ENCODE data around the gene ZNF626. TPM values are rescaled to one million over a fixed set of nuclear protein-coding genes. Genes with fewer than 3 reads are reported as not detected.

The ZNF626 gene
- total RNA-seq, 1 experiment from 2014 or later, result not detected

DNA sequence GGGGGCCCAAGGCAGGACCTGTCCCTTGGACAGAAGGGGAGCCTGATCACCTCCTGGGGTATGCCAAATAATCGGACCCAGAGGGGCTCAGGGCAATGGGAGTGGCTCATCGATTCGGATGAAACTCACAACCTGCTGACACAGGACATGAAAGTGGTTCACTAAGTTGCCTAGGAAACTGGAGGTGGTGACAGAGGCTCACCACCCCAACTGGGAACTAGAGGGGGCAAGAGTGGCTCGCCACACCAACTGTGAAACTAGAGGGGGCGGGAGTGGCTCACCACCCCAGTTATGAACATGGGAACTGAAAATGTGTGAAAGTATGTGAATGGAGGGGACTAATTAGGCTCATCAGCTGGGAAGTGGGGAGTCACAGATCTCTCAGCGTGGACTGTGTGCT is 49.5 kb downstream of the ZNF626 start:
- Histone ChIP-seq H3K79me2 (ENCODE audit: low read length) (no peaks in the 10 kb centered on the region), H3K27ac (ENCODE audit: low read length) (no peak overlapping the region), H3K9me2 (replicated peaks; ENCODE audit: low read length) (no peaks in the 10 kb centered on the region), H2AFZ (ENCODE audit: low read length) (no peak overlapping the region), H3K4me2 (ENCODE audit: low read length) (no peak overlapping the region), H3K4me3 (ENCODE audit: low read length) (no peak overlapping the region), H3F3A (ENCODE audit: low read length, unreplicated experiment) (no peaks in the 10 kb centered on the region), H3K9me3 (ENCODE audit: low read length) (peaks cover 17% of the 10 kb centered on the region), H3K9ac (ENCODE audit: low read length) (no peak overlapping the region), H4K20me1 (ENCODE audit: low read length) (no peaks in the 10 kb centered on the region), H3K27me3 (ENCODE audit: low read length) (no peaks in the 10 kb centered on the region), H3K36me3 (ENCODE audit: low read depth, low read length) (no peaks in the 10 kb centered on the region), H3K4me1 (ENCODE audit: insufficient read depth, low read length) (no peaks in the 10 kb centered on the region)
- no TSS peak for BruUV-seq (replicated peaks)
- no peak for TF ChIP-seq EZH2phosphoT487 (IDR thresholded peaks at IDR 0.05; ENCODE audit: borderline replicate concordance, low read length)
- ATAC-seq, result no peak
- ChIA-PET POLR2A (ENCODE audit: unreplicated experiment) (no interaction called here), CTCF (no interaction called here)
- intact Hi-C loops (cut with micrococcal nuclease), result no loop called here
- DNase-seq, result no peak

DNA sequence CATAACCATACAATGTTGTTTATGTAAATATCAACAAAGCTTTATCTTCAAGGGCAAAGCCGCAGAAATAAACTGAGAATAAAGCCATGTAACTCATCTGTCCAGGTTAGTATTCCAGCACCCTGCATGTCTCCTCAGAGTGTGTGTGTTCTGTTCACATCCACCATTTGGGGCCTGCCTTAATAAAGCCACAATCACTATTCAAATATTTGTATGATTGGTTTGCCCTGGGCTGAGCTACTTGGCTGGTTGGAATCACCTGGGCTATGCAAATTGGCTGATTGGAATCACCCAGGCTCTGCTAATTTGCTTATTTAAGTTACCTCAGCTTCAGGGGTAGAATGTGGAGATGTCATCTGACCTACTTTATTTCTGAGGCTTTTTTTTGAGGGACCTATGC is 53.4 kb downstream of the ZNF626 start:
- peaks cover 31% of the 10 kb centered on the region for H3K9me3 ChIP-seq (ENCODE audit: low read length)
- BruUV-seq (replicated peaks), result no TSS peak
- no peaks in the 10 kb centered on the region for H3K79me2 ChIP-seq (ENCODE audit: low read length)
- H3K27me3 ChIP-seq (ENCODE audit: low read length), result no peaks in the 10 kb centered on the region
- H3K9ac ChIP-seq (ENCODE audit: low read length), result no peak overlapping the region
- ChIA-PET POLR2A (ENCODE audit: unreplicated experiment) (no interaction called here), CTCF (no interaction called here)
- ATAC-seq (no peak), DNase-seq (no peak)
- H3K4me2 ChIP-seq (ENCODE audit: low read length), result no peak overlapping the region
- H4K20me1 ChIP-seq (ENCODE audit: low read length), result no peaks in the 10 kb centered on the region
- H3K27ac ChIP-seq (ENCODE audit: low read length), result no peak overlapping the region
- H3K4me3 ChIP-seq (ENCODE audit: low read length), result no peak overlapping the region
- no peaks in the 10 kb centered on the region for H3K4me1 ChIP-seq (ENCODE audit: insufficient read depth, low read length)
- TF ChIP-seq, protein P1, sequence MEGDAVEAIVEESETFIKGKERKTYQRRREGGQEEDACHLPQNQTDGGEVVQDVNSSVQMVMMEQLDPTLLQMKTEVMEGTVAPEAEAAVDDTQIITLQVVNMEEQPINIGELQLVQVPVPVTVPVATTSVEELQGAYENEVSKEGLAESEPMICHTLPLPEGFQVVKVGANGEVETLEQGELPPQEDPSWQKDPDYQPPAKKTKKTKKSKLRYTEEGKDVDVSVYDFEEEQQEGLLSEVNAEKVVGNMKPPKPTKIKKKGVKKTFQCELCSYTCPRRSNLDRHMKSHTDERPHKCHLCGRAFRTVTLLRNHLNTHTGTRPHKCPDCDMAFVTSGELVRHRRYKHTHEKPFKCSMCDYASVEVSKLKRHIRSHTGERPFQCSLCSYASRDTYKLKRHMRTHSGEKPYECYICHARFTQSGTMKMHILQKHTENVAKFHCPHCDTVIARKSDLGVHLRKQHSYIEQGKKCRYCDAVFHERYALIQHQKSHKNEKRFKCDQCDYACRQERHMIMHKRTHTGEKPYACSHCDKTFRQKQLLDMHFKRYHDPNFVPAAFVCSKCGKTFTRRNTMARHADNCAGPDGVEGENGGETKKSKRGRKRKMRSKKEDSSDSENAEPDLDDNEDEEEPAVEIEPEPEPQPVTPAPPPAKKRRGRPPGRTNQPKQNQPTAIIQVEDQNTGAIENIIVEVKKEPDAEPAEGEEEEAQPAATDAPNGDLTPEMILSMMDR (conservative IDR thresholded peaks at IDR 0.05; ENCODE audit: low read depth, low read length), result no peak
- TF ChIP-seq EZH2 (IDR thresholded peaks at IDR 0.05; ENCODE audit: low read length, unreplicated experiment), result no peak
- H3K36me3 ChIP-seq (ENCODE audit: low read depth, low read length), result no peaks in the 10 kb centered on the region
- intact Hi-C loops (cut with micrococcal nuclease), result no loop called here
- no peaks in the 10 kb centered on the region for H3K9me2 ChIP-seq (replicated peaks; ENCODE audit: low read length)
- no peak overlapping the region for H2AFZ ChIP-seq (ENCODE audit: low read length)
- H3F3A ChIP-seq (ENCODE audit: low read length, unreplicated experiment), result no peaks in the 10 kb centered on the region

Other genes starting within 250 kb of the ZNF626 start
- 0.11 TPM in 1 of 2 replicates, not detected in the other for gene ZNF737, start 95.8 kb downstream of the ZNF626 start, total RNA-seq (2014; rRNA removed)
- 0.44 and 2.4 TPM in 2 replicates for gene ZNF66, start 114.7 kb upstream of the ZNF626 start, total RNA-seq (2014; rRNA removed)

Measured in PC-3 (cell line).